H9 (cell line): ENCODE measurements around the gene EPHA3. TPM values are rescaled to one million over a fixed set of nuclear protein-coding genes. Genes with fewer than 3 reads are reported as not detected.

Experiments
- DNase-seq: peaks from one replicate; pipeline ENCODE4 v3.0.0-alpha.2; 2017
- H2AFZ ChIP-seq: one replicate; pipeline ENCODE4 v1.6.1; 2013; ENCODE audit warnings: mild to moderate bottlenecking, low read length, control low read depth, moderate library complexity
- H2AK5ac ChIP-seq: 2 replicates; pipeline ENCODE4 v1.6.1; 2013; ENCODE audit warnings: low read length, control low read depth, mixed read lengths; ENCODE audit not compliant: insufficient read length
- H2BK120ac ChIP-seq: one replicate; pipeline ENCODE4 v1.6.1; 2013; ENCODE audit warnings: low read depth, mild to moderate bottlenecking, low read length, control low read depth, inconsistent platforms; ENCODE audit not compliant: poor library complexity, severe bottlenecking
- H2BK12ac ChIP-seq: 2 replicates; pipeline ENCODE4 v1.6.1; 2013; ENCODE audit warnings: low read length, control low read depth, mixed read lengths, low read depth; ENCODE audit not compliant: insufficient read length
- H2BK15ac ChIP-seq: 2 replicates; pipeline ENCODE4 v1.6.1; 2013; ENCODE audit warnings: low read depth, low read length, control low read depth
- H2BK20ac ChIP-seq: one replicate; pipeline ENCODE4 v1.6.1; 2013; ENCODE audit warnings: low read depth, mild to moderate bottlenecking, low read length, control low read depth, inconsistent platforms; ENCODE audit not compliant: poor library complexity, severe bottlenecking
- H2BK5ac ChIP-seq: 2 replicates; pipeline ENCODE4 v1.6.1; 2013; ENCODE audit warnings: low read length, control low read depth, mixed read lengths; ENCODE audit not compliant: insufficient read length
- H3K14ac ChIP-seq: 2 replicates; pipeline ENCODE4 v1.6.1; 2013; ENCODE audit warnings: low read length, control low read depth; ENCODE audit not compliant: insufficient read depth
- H3K18ac ChIP-seq: 2 replicates; pipeline ENCODE4 v1.6.1; 2013; ENCODE audit warnings: low read depth, mild to moderate bottlenecking, mixed read lengths, low read length, control low read depth; ENCODE audit not compliant: insufficient read length
- H3K23ac ChIP-seq: 2 replicates; pipeline ENCODE4 v1.6.1; 2013; ENCODE audit warnings: low read length, control low read depth, mixed read lengths, low read depth; ENCODE audit not compliant: insufficient read length
- H3K23me2 ChIP-seq: 2 replicates; pipeline ENCODE4 v1.6.1; 2013; ENCODE audit warnings: low read depth, mild to moderate bottlenecking, mixed read lengths, low read length, control low read depth; ENCODE audit not compliant: insufficient read length, poor library complexity, severe bottlenecking
- H3K27ac ChIP-seq: 2 replicates; pipeline ENCODE4 v1.5.1; 2013; ENCODE audit warnings: low read length, control low read depth, mixed read lengths, low read depth; ENCODE audit not compliant: insufficient read length
- H3K27me3 ChIP-seq: 2 replicates; pipeline ENCODE4 v1.6.1; 2013; ENCODE audit warnings: low read length, control low read depth, inconsistent platforms; ENCODE audit not compliant: insufficient read depth
- H3K4ac ChIP-seq: 2 replicates; pipeline ENCODE4 v1.6.1; 2013; ENCODE audit warnings: low read depth, mild to moderate bottlenecking, control low read depth, inconsistent platforms, low read length, moderate library complexity
- H3K4me1 ChIP-seq: 2 replicates; pipeline ENCODE4 v1.6.1; 2013; ENCODE audit warnings: low read length, control low read depth, inconsistent platforms; ENCODE audit not compliant: insufficient read depth
- H3K4me2 ChIP-seq: 2 replicates; pipeline ENCODE4 v1.6.1; 2013; ENCODE audit warnings: low read length, control low read depth, mixed read lengths; ENCODE audit not compliant: insufficient read length, insufficient read depth
- H3K56ac ChIP-seq: 2 replicates; pipeline ENCODE4 v1.6.1; 2013; ENCODE audit warnings: low read depth, mild to moderate bottlenecking, mixed read lengths, low read length, control low read depth; ENCODE audit not compliant: insufficient read length
- H3K79me1 ChIP-seq: 2 replicates; pipeline ENCODE4 v1.6.1; 2013; ENCODE audit warnings: low read depth, mild to moderate bottlenecking, moderate library complexity, low read length, control low read depth, inconsistent platforms; ENCODE audit not compliant: insufficient read depth, poor library complexity, severe bottlenecking
- H3K79me2 ChIP-seq: 2 replicates; pipeline ENCODE4 v1.6.1; 2013; ENCODE audit warnings: low read length, control low read depth, inconsistent platforms; ENCODE audit not compliant: insufficient read depth
- H3K9ac ChIP-seq: 2 replicates; pipeline ENCODE4 v1.6.1; 2013; ENCODE audit warnings: low read length, control low read depth, mixed read lengths; ENCODE audit not compliant: insufficient read length; ENCODE audit errors: extremely low read depth
- H3K9me3 ChIP-seq: one replicate; pipeline ENCODE4 v1.6.1; 2013; ENCODE audit warnings: low read depth, low read length, inconsistent platforms; ENCODE audit not compliant: control insufficient read depth
- H3T11ph ChIP-seq: one replicate; pipeline ENCODE4 v1.6.1; 2013; ENCODE audit warnings: mild to moderate bottlenecking, low read length, control low read depth, inconsistent platforms
- H4K20me1 ChIP-seq: one replicate; pipeline ENCODE4 v1.6.1; 2013; ENCODE audit not compliant: control insufficient read depth, insufficient read length, insufficient read depth
- H4K5ac ChIP-seq: 2 replicates; pipeline ENCODE4 v1.6.1; 2013; ENCODE audit warnings: low read depth, mild to moderate bottlenecking, mixed read lengths, low read length, control low read depth; ENCODE audit not compliant: insufficient read length
- H4K8ac ChIP-seq: replicated peaks from 2 replicates; pipeline ENCODE4 v1.6.1; 2013; ENCODE audit warnings: low read length, control low read depth, mixed read lengths, low read depth; ENCODE audit not compliant: insufficient read length
- H4K91ac ChIP-seq: 2 replicates; pipeline ENCODE4 v1.6.1; 2013; ENCODE audit warnings: low read depth, mild to moderate bottlenecking, moderate library complexity, mixed read lengths, low read length, control low read depth; ENCODE audit not compliant: insufficient read length
- H3K27ac Mint-ChIP-seq, 3 experiments: 2 replicates in 2 of 3; 3 replicates in 1 of 3; pipeline ENCODE4 v1.8.0; 2020 to 2021; ENCODE audit warnings: mixed read lengths in 3 of 3, mild to moderate bottlenecking in 1 of 3, moderate library complexity in 1 of 3
- H3K27me3 Mint-ChIP-seq: 2 replicates; pipeline ENCODE4 v1.8.0; 2021; ENCODE audit warnings: low read depth, mild to moderate bottlenecking, moderate library complexity, mixed read lengths
- H3K36me3 Mint-ChIP-seq, 3 experiments: 2 replicates in 2 of 3; 3 replicates in 1 of 3; pipeline ENCODE4 v1.8.0; 2020 to 2021; ENCODE audit warnings: low read depth in 3 of 3, mixed read lengths in 3 of 3; ENCODE audit not compliant: insufficient read depth in 1 of 3
- H3K4me1 Mint-ChIP-seq, 2 experiments: 2 replicates each; pipeline ENCODE4 v1.8.0; 2020; ENCODE audit warnings: mixed read lengths in 2 of 2
- H3K4me3 Mint-ChIP-seq, 2 experiments: 2 replicates in 1 of 2; 3 replicates in 1 of 2; pipeline ENCODE4 v1.8.0; 2020 to 2021; ENCODE audit warnings: mild to moderate bottlenecking in 2 of 2, mixed read lengths in 2 of 2, moderate library complexity in 1 of 2
- H3K9me3 Mint-ChIP-seq, 2 experiments: 2 replicates in 1 of 2; 3 replicates in 1 of 2; pipeline ENCODE4 v1.8.0; 2020; ENCODE audit warnings: mild to moderate bottlenecking in 2 of 2, mixed read lengths in 2 of 2, moderate library complexity in 1 of 2
- CTCF ChIP-seq: fragments of 200-600 bp; sonication (generic); conservative IDR thresholded peaks from 3 replicates; pipeline ENCODE4 v1.8.0; 2021; ENCODE audit warnings: antibody characterized with exemption, mild to moderate bottlenecking
- WGBS: extraction: QIAGEN DNeasy Blood & Tissue Kit; methylation state at CpG from one replicate; pipeline ENCODE4 v1.1.7; 2013; ENCODE audit warnings: missing lambda C conversion rate, low lambda C conversion rate, mixed read lengths; ENCODE audit not compliant: insufficient read length; ENCODE audit errors: extremely low coverage; 5-methylcytosine and 5-hydroxymethylcytosine counted together
- total RNA-seq: library from RNA; stranded (reverse); gene quantifications from 2 replicates; pipeline ENCODE4 v1.2.1, GENCODE V29; 2021

EPHA3 gene
- total RNA-seq, 1 experiment from 2014 or later, result 0.66 TPM

- H3K27me3 ChIP-seq, result no peaks in the 10 kb centered on the region
- no peak overlapping the region for H3K4ac ChIP-seq
- H3K18ac ChIP-seq, result no peak overlapping the region
- Mint-ChIP-seq H3K4me1 (peaks cover 11 to 13% of the 10 kb centered on the region in 2 experiments; a peak in 3 of 4 replicates), H3K4me3 (no peak overlapping the region), H3K36me3 (no peaks in the 10 kb centered on the region; a peak in 1 of 7 replicates), H3K27me3 (no peaks in the 10 kb centered on the region), H3K9me3 (peaks cover 0 to 2% of the 10 kb centered on the region in 2 experiments; a peak in 1 of 5 replicates), H3K27ac (no peak overlapping the region)
- H3K14ac ChIP-seq, result no peak overlapping the region
- H3K27ac ChIP-seq, result no peak overlapping the region
- no peak overlapping the region for H4K8ac ChIP-seq
- H3K79me2 ChIP-seq, result no peaks in the 10 kb centered on the region
- no peak overlapping the region for H3K4me2 ChIP-seq
- no peak overlapping the region for H2BK5ac ChIP-seq
- H4K20me1 ChIP-seq, result no peaks in the 10 kb centered on the region
- no peak overlapping the region for H3K56ac ChIP-seq
- H4K91ac ChIP-seq, result no peak overlapping the region
- H3K4me1 ChIP-seq, result no peaks in the 10 kb centered on the region
- TF ChIP-seq CTCF, result no peak
- H2BK15ac ChIP-seq, result no peak overlapping the region
- H4K5ac ChIP-seq, result no peak overlapping the region
- H3K23me2 ChIP-seq, result no peaks in the 10 kb centered on the region
- H3K9me3 ChIP-seq, result no peaks in the 10 kb centered on the region
- H2BK120ac ChIP-seq, result no peak overlapping the region
- H2AFZ ChIP-seq, result no peak overlapping the region
- no peaks in the 10 kb centered on the region for H3K79me1 ChIP-seq
- DNase-seq, result no peak
- no peak overlapping the region for H2AK5ac ChIP-seq
- H3T11ph ChIP-seq, result no peak overlapping the region
- H2BK12ac ChIP-seq, result no peak overlapping the region
- no CpG with 5 or more reads among the region's 2 CpGs for WGBS
- no peak overlapping the region for H2BK20ac ChIP-seq
- H3K23ac ChIP-seq, result no peak overlapping the region
- no peak overlapping the region for H3K9ac ChIP-seq
Measured at GRCh38 chr3:89252860-89253259, 145.4 kb downstream of the EPHA3 start.
